ENCODE data around the gene CASP14. TPM values are rescaled to one million over a fixed set of nuclear protein-coding genes. Genes with fewer than 3 reads are reported as not detected.

Gene CASP14
- total RNA-seq, 120 experiments from 2014 or later = not detected

Other genes starting within 250 kb of the CASP14 start
- gene OR7A5, start 214.3 kb upstream of the CASP14 start, total RNA-seq = 10 to 100 TPM in 5 of 120 experiments, 1 to 10 TPM in 71, under 1 TPM in 40, not detected in 4; 0.09 to 15.9 (median 1.4) TPM
- gene OR7C1, start 214.3 kb upstream of the CASP14 start, total RNA-seq = 1 to 10 TPM in 31 of 120 experiments, under 1 TPM in 86, not detected in 3; 0.03 to 5.0 (median 0.61) TPM
- gene OR7A10, start 200.6 kb upstream of the CASP14 start, total RNA-seq = not detected
- gene OR7A17, start 163.3 kb upstream of the CASP14 start, total RNA-seq = not detected
- gene OR7C2, start 108.0 kb upstream of the CASP14 start, total RNA-seq = not detected
- 10 to 100 TPM in 110 of 120 experiments, 1 to 10 TPM in 10; 5.4 to 31.0 (median 15.2) TPM for gene SLC1A6, start 69.6 kb upstream of the CASP14 start, total RNA-seq
- not detected for gene OR1I1, start 32.7 kb downstream of the CASP14 start, total RNA-seq
- gene SYDE1, start 57.9 kb downstream of the CASP14 start, total RNA-seq = 10 to 100 TPM in 20 of 120 experiments, 1 to 10 TPM in 100; 3.5 to 31.7 (median 6.9) TPM
- gene NOTCH3, start 151.5 kb downstream of the CASP14 start, total RNA-seq = 10 to 100 TPM in 119 of 120 experiments, 1 to 10 TPM in 1; 9.9 to 79.9 (median 27.6) TPM
- 1 to 10 TPM in 1 of 120 experiments, under 1 TPM in 39, not detected in 80; 0.20 to 1.3 (median 0.42) TPM for gene EPHX3, start 183.0 kb downstream of the CASP14 start, total RNA-seq